Adipose tissue (tissue), 3 donors: ENCODE data around the gene OR10G2. TPM values are rescaled to one million over a fixed set of nuclear protein-coding genes. Genes with fewer than 3 reads are reported as not detected.
"Not testable (repeated sequence)": the region's sequence is repeated elsewhere in the genome, so short reads cannot be mapped to it uniquely, and the experiment has no call there.

Experiments used
- H3K27ac ChIP-seq: one replicate; pipeline ENCODE4 v1.5.1; 2013; ENCODE audit warnings: low read depth, low read length
- WGBS, 3 donors: extraction: QIAGEN DNeasy Blood & Tissue Kit; methylation state at CpG; one replicate each; pipeline ENCODE4 v1.1.7; 2013; 5-methylcytosine and 5-hydroxymethylcytosine counted together
- polyA plus RNA-seq, 3 donors: library from polyadenylated mRNA; stranded (reverse); fragments of 200-250 nt; gene quantifications; one replicate each; pipeline ENCODE4 v1.2.3, GENCODE V29; 2013
- donor health status: healthy with polysubstance abuse.
- donor health status: Bipolar disorder and iron deficiency.
- donor health status: healthy.

OR10G2 gene
- not detected for polyA plus RNA-seq

GRCh38 chr14:21634840-21635239 lies at the start of gene OR10G2:
Gene OR10G2 (minus strand): TSS chr14:21634940. CDS start chr14:21634842, 98 bp downstream.
- WGBS, 3 donors = 59 to 78% (median 78%) methylated on average over 4 of the region's 4 CpGs
- no peak within 1 kb of the TSS for H3K27ac ChIP-seq

- H3K27ac ChIP-seq = no peak overlapping the region
- WGBS, 3 donors = 70 to 85% (median 83%) methylated on average over 2 of the region's 2 CpGs
Observed at GRCh38 chr14:21680072-21680471, 45.3 kb upstream of the OR10G2 start.

- WGBS, 3 donors = 66 to 84% (median 84%) methylated on average over 4 of the region's 4 CpGs
- H3K27ac ChIP-seq = no peak overlapping the region
Observed at GRCh38 chr14:21675566-21675965, 40.8 kb upstream of the OR10G2 start.

GRCh38 chr14:21673718-21674117 lies 39.0 kb upstream of the OR10G2 start, which contains the start of gene OR4E1:
Gene OR4E1 (minus strand): TSS chr14:21673818. CDS start chr14:21670935, 2,883 bp downstream.
- WGBS, 3 donors = 79 to 89% (median 86%) methylated on average over 1 of the region's 1 CpG
- no peak within 1 kb of the TSS for H3K27ac ChIP-seq

- WGBS, 3 donors = 50 to 84% (median 81%) methylated on average over 1 of the region's 1 CpG
Observed at GRCh38 chr14:21672116-21672515, 37.4 kb upstream of the OR10G2 start.

GRCh38 chr14:21671371-21671770 lies 36.6 kb upstream of the OR10G2 start:
- WGBS, 3 donors = 34 to 53% (median 39%) methylated on average over 2 of the region's 2 CpGs
- no peak overlapping the region for H3K27ac ChIP-seq

More at GRCh38 chr14:21672116-21672515, 37.4 kb upstream of the OR10G2 start:
- H3K27ac ChIP-seq = no peak overlapping the region

GRCh38 chr14:21669284-21669683 lies 34.5 kb upstream of the OR10G2 start:
- no peak overlapping the region for H3K27ac ChIP-seq

GRCh38 chr14:21668377-21668776 lies 33.6 kb upstream of the OR10G2 start:
- WGBS, 3 donors = 56 to 74% (median 65%) methylated on average over 3 of the region's 3 CpGs

GRCh38 chr14:21656980-21657379 lies 22.2 kb upstream of the OR10G2 start:
- WGBS, 3 donors = 43 to 98% (median 55%) methylated on average over 1 of the region's 1 CpG
- H3K27ac ChIP-seq = no peak overlapping the region

More at GRCh38 chr14:21668377-21668776, 33.6 kb upstream of the OR10G2 start:
- no peak overlapping the region for H3K27ac ChIP-seq

- 83 to 92% (median 88%) methylated on average over 5 of the region's 5 CpGs for WGBS, 3 donors
- no peak overlapping the region for H3K27ac ChIP-seq
Observed at GRCh38 chr14:21654215-21654614, 19.5 kb upstream of the OR10G2 start.

GRCh38 chr14:21653331-21653885 lies 18.7 kb upstream of the OR10G2 start, which contains the start of gene OR4E2:
Gene OR4E2 (plus strand): TSS chr14:21653835. CDS start chr14:21665083, 11,248 bp downstream.
- 58 to 78% (median 65%) methylated on average over 2 of the region's 2 CpGs for WGBS, 3 donors

GRCh38 chr14:21652209-21652808 lies 17.6 kb upstream of the OR10G2 start:
- WGBS, 3 donors = 29 to 48% (median 45%) methylated on average over 1 of the region's 1 CpG

More at GRCh38 chr14:21653331-21653885, 18.7 kb upstream of the OR10G2 start, which contains the start of gene OR4E2:
- H3K27ac ChIP-seq = no peak within 1 kb of the TSS

GRCh38 chr14:21647380-21647779 lies 12.6 kb upstream of the OR10G2 start:
- H3K27ac ChIP-seq = no peak overlapping the region

More at GRCh38 chr14:21652209-21652808, 17.6 kb upstream of the OR10G2 start:
- no peak overlapping the region for H3K27ac ChIP-seq

- H3K27ac ChIP-seq = no peak overlapping the region
- WGBS, 3 donors = 63 to 70% (median 65%) methylated on average over 5 of the region's 5 CpGs
Observed at GRCh38 chr14:21643407-21643806, 8.7 kb upstream of the OR10G2 start.

GRCh38 chr14:21642683-21643082 lies 7.9 kb upstream of the OR10G2 start:
- WGBS, 3 donors = 46 to 65% (median 54%) methylated on average over 3 of the region's 3 CpGs
- H3K27ac ChIP-seq = no peak overlapping the region

- no peak overlapping the region for H3K27ac ChIP-seq
- 10 to 55% (median 25%) methylated on average over 3 of the region's 3 CpGs for WGBS, 3 donors
Observed at GRCh38 chr14:21631084-21631483, 3.7 kb downstream of the OR10G2 start.

GRCh38 chr14:21630503-21630902 lies 4.2 kb downstream of the OR10G2 start:
- not testable (repeated sequence) for H3K27ac ChIP-seq
- 92 to 100% (median 97%) methylated on average over 1 of the region's 1 CpG for WGBS, 3 donors

- H3K27ac ChIP-seq = no peak overlapping the region
- 53 to 77% (median 62%) methylated on average over 3 of the region's 3 CpGs for WGBS, 3 donors
Observed at GRCh38 chr14:21626491-21627230, 8.1 kb downstream of the OR10G2 start.

GRCh38 chr14:21617614-21618013 lies 17.1 kb downstream of the OR10G2 start:
- no peak overlapping the region for H3K27ac ChIP-seq
- WGBS, 3 donors = 66 to 80% (median 77%) methylated on average over 8 of the region's 8 CpGs
